Measurements from ENCODE around the gene RNF11.

RNF11 gene

DNA sequence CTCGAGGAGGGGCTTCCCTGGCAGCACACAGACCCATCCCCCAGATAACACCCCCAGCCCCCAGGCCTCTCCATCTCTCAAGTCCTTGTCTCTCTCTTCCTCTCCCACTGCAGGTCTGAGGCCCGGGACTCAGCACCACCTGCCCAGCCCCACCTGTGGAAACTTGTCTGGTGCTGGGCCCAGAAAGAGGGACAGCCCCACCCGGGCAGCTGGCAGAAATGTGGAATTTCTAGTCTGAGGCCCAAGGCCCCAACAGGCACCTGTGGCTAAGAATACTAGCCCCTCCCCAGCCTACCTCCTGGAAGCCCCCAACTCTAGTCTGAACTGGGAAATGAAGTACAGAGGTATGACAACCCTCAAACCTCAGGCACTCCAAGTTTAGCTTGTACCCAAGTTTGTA, 78.9 kb downstream of the RNF11 start:
- no peak for DNase-seq

DNA sequence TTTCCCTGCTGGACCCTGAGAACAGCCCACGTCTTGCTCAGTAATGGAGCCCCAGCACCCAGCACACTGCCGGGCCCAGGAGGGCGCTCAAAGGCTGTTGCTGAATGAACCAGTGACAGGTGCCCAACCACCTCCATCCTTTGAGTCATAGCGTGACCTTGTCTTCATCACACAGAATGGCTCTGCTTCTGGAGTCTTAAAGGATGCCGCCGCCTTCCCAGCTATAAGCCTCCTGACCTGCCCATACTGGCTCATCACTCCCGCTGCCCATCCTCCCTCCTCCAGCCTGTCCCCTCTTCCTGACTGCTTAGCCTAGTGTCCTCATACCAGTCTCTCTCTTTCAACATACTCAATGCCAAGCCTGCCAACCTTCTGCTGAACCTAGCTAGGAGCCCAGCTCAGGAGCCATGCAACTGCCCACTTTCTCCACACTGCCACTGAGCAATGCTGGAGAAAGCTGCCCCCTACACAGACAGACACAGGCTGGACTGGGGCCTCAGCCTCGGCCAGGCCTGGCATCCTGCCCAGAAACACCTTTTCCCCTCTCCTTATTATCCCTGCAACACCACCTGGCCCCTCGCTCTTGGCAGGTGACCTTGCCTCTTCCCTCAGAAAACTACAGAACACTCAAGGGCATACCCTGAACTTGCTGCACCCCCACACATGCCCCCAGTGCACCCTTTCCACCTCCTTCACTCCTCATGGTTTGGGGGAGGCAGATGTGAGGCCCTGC, 80.2 kb downstream of the RNF11 start:
- DNase-seq: no peak

DNA sequence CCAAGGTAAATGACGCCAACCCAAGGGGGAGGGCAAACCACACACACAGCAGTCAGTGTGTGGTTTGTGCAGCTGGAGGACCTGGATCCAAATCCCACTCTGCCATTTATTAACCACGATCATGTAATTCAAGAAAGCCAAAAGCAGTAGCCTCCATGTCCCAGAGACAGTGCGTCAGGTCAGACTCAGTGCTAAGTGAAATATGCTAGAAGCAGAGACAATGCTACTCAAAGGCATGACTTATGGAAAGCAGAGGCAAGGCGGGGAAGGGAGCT, 80.7 kb downstream of the RNF11 start:
- no peak for DNase-seq

DNA sequence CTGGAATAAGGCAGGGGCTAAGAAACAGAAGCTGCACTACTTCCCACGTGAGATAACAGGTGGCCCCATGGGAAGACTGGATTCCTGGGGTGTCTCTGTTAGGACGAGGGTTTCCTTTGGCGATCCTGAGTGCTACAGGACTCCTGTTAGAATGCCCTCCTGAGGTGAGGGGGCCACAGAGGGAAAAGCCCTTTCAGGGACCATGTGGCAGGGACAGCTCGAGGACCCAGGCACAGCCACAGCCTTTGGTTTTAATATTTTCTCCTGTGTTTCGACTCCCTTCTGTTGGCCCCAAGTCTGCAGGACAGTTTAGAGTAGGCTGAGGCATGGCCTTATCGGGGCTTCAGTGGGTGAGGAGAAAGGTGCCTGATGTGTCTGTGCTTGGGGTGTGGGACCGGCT, 81.7 kb downstream of the RNF11 start:
- DNase-seq: no peak

DNA sequence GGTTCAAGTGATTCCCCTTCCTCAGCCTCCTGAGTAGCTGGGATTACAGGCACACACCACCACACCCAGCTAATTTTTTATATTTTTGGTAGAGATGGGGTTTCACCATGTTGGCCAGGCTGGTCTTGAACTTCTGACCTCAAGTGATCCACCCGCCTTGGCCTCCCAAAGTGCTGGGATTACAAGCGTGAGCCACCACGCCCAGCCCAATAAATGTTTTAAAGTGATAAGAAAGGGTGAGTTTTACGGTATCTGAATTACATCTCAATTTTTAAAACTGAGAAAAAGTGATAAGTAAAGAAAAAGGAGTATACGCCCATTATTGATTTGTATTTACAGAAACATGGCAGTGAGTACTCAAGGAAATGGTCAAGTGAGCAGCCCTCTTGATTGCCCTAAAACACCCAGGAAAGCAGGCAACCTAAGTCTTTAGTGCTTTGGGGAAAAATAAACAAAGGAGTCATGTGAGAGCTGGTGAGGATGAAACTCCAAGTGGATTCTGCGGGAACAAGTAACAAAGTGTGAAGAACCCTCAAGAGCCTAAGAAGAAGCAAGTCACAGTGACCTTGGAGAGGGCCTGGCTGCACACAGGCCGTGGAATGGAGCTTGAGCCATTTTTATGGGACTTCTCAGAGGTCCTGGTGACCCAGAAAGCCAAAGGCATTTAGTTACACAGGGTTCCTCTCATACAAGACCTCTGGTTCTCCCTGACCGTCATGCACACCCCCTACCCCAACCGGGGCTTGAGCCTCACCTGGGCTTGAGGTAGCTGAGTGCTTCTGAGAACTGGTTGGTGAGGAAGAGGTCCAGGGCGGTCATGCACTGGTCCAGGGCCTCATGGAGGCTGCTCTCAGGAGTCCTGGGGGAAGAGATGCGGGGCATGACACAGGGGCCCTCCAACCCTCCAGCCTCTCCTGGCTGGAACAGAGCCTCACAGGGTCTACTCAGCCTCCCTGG, 85.2 kb downstream of the RNF11 start:
- DNase-seq: no peak

DNA sequence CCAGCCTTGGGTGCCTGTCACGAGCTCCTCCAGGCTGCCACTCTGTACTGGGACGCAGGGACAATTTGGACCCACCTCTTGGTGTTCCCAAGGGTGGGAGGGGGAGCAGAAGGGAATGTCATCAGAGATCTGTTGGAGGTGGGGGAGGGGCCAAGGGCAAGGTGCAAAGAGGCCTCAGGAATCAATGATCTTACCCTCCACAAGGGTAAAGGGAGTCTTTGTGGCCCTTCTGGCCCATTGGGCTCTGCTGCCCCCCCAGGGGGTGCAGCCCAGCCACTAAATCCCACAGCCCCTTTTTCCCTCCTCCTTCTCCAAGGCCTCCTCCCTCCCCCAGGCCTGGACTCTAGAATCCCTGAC, 85.8 kb downstream of the RNF11 start:
- DNase-seq: no peak

DNA sequence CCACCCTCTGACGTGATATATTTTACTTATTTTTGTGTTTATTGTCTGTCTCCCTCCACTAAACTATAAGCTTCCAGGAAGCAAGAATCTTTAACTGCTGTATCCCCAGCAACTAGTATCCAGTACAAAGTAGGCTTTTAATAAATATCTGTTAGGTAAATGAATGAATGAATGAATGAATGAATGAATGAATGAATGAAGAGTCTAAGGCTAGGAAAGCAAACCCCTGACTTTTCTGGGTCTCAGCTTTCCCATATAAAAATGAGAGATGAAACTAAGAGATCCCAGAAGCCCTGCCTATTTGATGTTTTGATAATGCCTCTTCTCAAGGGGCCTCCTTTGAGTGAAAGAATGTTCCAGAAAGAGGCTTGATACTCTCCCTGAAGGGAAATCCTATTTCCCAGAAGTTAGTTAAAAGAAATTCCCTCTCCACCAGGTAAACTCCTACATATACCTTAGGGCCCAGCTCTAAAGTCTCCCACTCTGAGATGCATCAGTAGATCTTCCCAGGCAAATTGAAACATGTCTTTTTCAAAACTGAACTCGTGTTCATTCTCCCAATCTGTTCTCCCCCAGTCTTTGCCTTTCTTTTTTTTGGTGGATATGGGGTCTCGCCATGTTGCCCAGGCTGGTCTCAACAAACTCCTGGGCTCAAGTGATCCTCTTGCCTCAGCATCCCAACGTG, 86.5 kb downstream of the RNF11 start:
- no peak for DNase-seq

Measured in fibroblast of skin of back (primary cell).